Astrocyte of the cerebellum (primary cell): ENCODE results near the gene HTT.
"Not testable (repeated sequence)": the region's sequence is repeated elsewhere in the genome, so short reads cannot be mapped to it uniquely, and the experiment has no call there.

Source experiments
- DNase-seq: peaks from one replicate; pipeline ENCODE4 v3.0.0-alpha.2; 2011; ENCODE audit warnings: low read depth
- H3K4me3 ChIP-seq: 2 replicates; pipeline ENCODE4 v1.5.1; 2011; ENCODE audit warnings: mild to moderate bottlenecking, low read depth, low read length, moderate library complexity
- in situ Hi-C: cut with HindIII; loops from 2 replicates; pipeline ENCODE4 v1.10.0; 2017; ENCODE audit warnings: low sequenced_read_pairs
- TF ChIP-seq, protein P1 (sequence below): IDR thresholded peaks from 2 replicates; pipeline ENCODE4 v1.5.1; 2012; ENCODE audit warnings: low read length, low read depth, moderate library complexity, mild to moderate bottlenecking; ENCODE audit errors: missing control alignments

HTT gene

DNA sequence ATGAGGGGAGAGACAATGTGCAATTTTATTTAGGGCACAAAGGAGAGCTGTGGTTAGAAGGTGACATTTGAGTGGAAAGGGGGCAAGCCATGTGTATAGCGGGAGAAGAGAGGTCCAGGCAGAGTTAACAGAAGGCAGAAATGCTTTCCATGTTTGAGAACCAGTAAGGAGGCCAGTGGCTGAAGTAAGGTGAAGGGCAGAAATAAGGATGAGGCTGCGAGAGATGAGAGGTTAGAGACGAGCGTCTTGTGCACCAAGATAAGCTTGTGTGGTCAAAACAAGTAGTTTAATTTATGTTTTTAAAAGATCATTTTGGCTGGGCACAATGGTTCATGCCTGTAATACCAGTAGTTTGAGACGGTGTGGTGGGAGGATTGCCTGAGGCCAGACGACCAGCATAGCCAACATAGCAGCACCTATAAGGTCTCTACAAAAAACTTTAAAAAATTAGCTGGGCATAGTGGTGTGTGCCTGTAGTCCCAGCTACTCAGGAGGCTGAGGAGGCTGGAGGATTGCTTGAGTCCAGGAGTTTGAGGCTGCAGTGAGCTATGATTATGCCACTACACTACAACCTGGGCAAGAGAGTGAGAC lies 8.5 kb downstream of the HTT start:
- in situ Hi-C loops, result no loop called here

DNA sequence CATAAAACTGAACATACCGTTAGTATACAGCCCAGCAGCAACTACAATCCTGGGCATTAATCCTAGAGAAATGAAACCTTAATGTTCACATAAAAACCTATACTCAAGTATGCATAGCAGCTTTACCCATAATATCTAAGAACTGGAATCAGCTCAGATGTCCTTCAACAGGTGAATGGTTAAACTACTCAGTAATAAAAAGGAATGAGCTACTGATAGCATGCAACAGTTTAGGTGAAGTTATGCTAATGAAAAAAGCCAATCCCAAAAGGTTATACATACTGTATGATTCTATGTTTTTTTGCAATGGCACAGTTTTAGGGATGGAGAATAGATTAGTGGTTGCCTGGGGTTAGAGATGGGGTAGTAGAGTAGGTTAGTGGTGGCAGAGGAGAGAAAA lies 9.3 kb downstream of the HTT start:
- no peak for DNase-seq
- TF ChIP-seq, protein P1, sequence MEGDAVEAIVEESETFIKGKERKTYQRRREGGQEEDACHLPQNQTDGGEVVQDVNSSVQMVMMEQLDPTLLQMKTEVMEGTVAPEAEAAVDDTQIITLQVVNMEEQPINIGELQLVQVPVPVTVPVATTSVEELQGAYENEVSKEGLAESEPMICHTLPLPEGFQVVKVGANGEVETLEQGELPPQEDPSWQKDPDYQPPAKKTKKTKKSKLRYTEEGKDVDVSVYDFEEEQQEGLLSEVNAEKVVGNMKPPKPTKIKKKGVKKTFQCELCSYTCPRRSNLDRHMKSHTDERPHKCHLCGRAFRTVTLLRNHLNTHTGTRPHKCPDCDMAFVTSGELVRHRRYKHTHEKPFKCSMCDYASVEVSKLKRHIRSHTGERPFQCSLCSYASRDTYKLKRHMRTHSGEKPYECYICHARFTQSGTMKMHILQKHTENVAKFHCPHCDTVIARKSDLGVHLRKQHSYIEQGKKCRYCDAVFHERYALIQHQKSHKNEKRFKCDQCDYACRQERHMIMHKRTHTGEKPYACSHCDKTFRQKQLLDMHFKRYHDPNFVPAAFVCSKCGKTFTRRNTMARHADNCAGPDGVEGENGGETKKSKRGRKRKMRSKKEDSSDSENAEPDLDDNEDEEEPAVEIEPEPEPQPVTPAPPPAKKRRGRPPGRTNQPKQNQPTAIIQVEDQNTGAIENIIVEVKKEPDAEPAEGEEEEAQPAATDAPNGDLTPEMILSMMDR, result no peak
- H3K4me3 ChIP-seq, result no peak overlapping the region
- in situ Hi-C loops, result no loop called here

More for the DNA sequence above, 8.5 kb downstream of the HTT start:
- H3K4me3 ChIP-seq, result no peak overlapping the region
- DNase-seq, result no peak
- TF ChIP-seq, protein P1, result no peak

- TF ChIP-seq, protein P1, result no peak
- H3K4me3 ChIP-seq, result no peak overlapping the region
- in situ Hi-C loops, result no loop called here
- no peak for DNase-seq
These were observed 11.6 kb downstream of the HTT start for GRCh38 chr4:3085948-3086670.

GRCh38 chr4:3087115-3087797 lies 12.8 kb downstream of the HTT start:
- in situ Hi-C loops, result no loop called here
- H3K4me3 ChIP-seq, result no peak overlapping the region
- DNase-seq, result no peak
- TF ChIP-seq, protein P1, result no peak

DNA sequence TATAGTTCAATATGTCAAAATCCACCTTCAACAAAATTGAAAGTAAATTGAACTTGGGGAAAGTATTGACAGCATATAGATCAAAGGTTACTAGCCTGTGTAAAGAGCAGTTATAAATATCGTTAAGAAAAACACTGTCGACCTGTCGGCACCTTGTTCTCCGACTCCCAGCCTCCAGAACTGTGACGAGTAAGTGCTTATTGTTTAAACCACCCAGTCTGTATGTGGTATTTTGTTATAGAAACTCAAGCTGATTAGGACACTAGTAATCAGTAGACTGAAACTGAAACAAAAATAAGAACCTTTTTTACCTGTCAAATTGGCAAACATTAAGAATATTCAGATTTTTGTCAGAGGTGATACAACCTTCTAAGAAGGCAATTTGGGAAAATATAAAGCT lies 17.0 kb downstream of the HTT start:
- in situ Hi-C loops, result no loop called here
- no peak for DNase-seq
- TF ChIP-seq, protein P1, result no peak
- no peak overlapping the region for H3K4me3 ChIP-seq

- in situ Hi-C loops, DNase-seq, H3K4me3 ChIP-seq: not testable (repeated sequence)
These were observed 20.2 kb downstream of the HTT start for GRCh38 chr4:3094701-3095100.

GRCh38 chr4:3096202-3096601 lies 21.7 kb downstream of the HTT start:
- no peak overlapping the region for H3K4me3 ChIP-seq
- TF ChIP-seq, protein P1, result no peak
- in situ Hi-C loops, result no loop called here
- DNase-seq, result no peak
